GM18517 (cell line): ENCODE results near the gene ODF2.

Experiments
- ATAC-seq: cut with Tn5 transposase; IDR thresholded peaks from one replicate; pipeline ENCODE4 v1.9.1; 2021; ENCODE audit warnings: mild to moderate bottlenecking, moderate library complexity; ENCODE audit not compliant: unreplicated experiment

ODF2 gene

GRCh38 chr9:128523199-128523925, 67.6 kb downstream of the ODF2 start:
- no peak for ATAC-seq

- ATAC-seq, result no peak
Observed at GRCh38 chr9:128526720-128527119, 70.9 kb downstream of the ODF2 start.

- no peak for ATAC-seq
Observed at GRCh38 chr9:128528445-128529160, 72.8 kb downstream of the ODF2 start.

GRCh38 chr9:128529191-128529590, 73.4 kb downstream of the ODF2 start:
- no peak for ATAC-seq

- ATAC-seq, result no peak
Observed at GRCh38 chr9:128532581-128532980, 76.8 kb downstream of the ODF2 start.

- ATAC-seq, result no peak
Observed at GRCh38 chr9:128540634-128541360, 85.0 kb downstream of the ODF2 start.

GRCh38 chr9:128546504-128546903, 90.7 kb downstream of the ODF2 start:
- ATAC-seq, result no peak

- no peak for ATAC-seq
Observed at GRCh38 chr9:128548876-128549275, 93.1 kb downstream of the ODF2 start.

GRCh38 chr9:128550226-128550625, 94.4 kb downstream of the ODF2 start:
- no peak for ATAC-seq
